Adrenal gland (tissue), 5 donors: ENCODE measurements around the gene GTF2H1.

Source experiments
- CTCF ChIP-seq, 6 experiments: fragments of 450-650 bp in 4 of 6; fragments of 200-600 bp in 2 of 6; sonication (generic) in 1 of 6; IDR thresholded peaks; 1 replicate in 5 of 6; 2 replicates in 1 of 6; pipeline versions ENCODE4 v1.5.1 to v1.8.0; 2016 to 2021; ENCODE audit warnings: antibody characterized with exemption in 6 of 6, mild to moderate bottlenecking in 2 of 6, moderate library complexity in 1 of 6
- POLR2A ChIP-seq, 2 donors: fragments of 450-650 bp; IDR thresholded peaks; one replicate each; pipeline ENCODE4 v1.6.1; 2017; ENCODE audit warnings: antibody characterized with exemption in 2 of 2, mild to moderate bottlenecking in 2 of 2, moderate library complexity in 1 of 2
- donor health status: DM: no; HTN: no; CAD: no.

GRCh38 chr11:18379201-18379600 lies 56.8 kb downstream of the GTF2H1 start:
- TF ChIP-seq CTCF (IDR thresholded peaks at IDR 0.05), result no peak
- no peak for TF ChIP-seq POLR2A (IDR thresholded peaks at IDR 0.05)
